GM18520 (cell line): ENCODE results near the gene PAPSS2.
A peak's percentile ranks its signal among the peaks of the same experiment; 100 is the strongest.
"Not testable (repeated sequence)": the region's sequence is repeated elsewhere in the genome, so short reads cannot be mapped to it uniquely, and the experiment has no call there.

Source experiments
- ATAC-seq: cut with Tn5 transposase; IDR thresholded peaks from one replicate; pipeline ENCODE4 v1.9.1; 2021; ENCODE audit not compliant: unreplicated experiment

PAPSS2 gene

DNA sequence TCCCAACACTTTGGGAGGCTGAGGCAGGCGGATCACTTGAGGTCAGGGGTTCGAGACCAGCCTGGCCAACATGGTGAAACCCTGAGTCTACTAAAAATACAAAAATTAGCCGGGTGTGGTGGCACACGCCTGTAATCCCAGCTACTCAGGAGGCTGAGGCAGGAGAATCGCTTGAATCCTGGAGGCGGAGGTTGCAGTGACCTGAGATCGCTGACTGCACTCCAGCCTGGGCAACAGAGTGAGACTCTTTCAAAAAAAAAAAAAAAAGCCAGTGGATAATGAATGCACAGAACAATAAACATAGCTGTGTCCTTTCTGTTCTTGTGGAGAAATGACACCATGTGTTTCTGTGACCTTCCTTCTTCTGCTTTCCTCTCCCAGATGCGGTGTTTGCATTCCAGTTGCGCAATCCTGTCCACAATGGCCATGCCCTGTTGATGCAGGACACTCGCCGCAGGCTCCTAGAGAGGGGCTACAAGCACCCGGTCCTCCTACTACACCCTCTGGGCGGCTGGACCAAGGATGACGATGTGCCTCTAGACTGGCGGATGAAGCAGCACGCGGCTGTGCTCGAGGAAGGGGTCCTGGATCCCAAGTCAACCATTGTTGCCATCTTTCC lies 83.4 kb downstream of the PAPSS2 start:
- ATAC-seq, result not testable (repeated sequence)

DNA sequence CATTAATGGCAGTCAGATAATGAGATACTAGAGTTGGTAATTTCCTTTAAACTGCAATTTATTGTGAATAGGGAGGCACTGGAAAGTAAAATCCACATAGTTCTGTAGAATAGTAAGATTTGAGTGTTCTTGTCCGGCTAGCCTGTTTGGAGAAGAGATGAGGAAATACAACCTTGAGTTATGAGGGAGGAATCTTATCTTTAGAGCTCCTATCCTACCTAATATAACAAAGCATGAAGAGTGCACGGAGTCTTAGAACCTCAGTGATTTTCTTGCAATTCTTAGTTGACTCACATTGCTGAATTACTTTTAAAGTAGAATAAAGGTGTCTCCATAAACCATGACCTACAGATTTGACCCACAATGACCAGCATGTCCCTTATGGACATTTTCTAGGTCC lies 84.9 kb downstream of the PAPSS2 start:
- ATAC-seq, result no peak

- no peak for ATAC-seq
Observed at GRCh38 chr10:87746911-87747310, 87.2 kb downstream of the PAPSS2 start.

GRCh38 chr10:87748244-87748643 lies 88.6 kb downstream of the PAPSS2 start:
- not testable (repeated sequence) for ATAC-seq

DNA sequence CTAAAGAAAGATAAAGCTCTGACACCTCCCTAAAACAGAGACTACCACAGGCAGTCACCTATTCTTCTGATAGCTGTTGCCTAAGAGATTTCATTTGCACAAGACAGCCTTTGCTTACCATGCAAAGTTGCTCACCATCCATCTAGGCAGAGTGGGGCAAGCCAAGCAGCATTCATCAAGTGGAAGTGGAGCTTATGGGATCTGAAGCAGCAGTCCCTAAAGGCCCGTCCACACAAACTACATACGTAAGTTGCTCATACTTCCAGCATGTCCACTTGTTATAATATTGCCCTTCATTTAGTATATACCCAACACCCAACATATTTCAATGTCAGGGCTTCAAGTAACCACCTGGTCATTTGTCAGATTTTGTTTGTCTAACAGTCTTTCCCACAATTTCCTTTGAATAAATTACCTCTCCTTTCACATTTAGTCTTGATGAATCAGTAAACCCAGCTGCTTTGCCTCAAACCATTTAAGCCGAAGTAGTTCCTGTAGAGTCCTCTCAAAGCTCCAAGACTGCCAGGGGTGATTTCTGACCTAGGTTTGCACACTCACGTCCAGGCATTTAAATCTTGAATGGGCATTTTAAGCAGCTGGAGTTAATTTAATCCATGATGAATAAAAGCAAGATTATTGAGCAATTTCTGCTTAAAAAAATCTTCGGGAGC lies 90.5 kb downstream of the PAPSS2 start:
- no peak for ATAC-seq

DNA sequence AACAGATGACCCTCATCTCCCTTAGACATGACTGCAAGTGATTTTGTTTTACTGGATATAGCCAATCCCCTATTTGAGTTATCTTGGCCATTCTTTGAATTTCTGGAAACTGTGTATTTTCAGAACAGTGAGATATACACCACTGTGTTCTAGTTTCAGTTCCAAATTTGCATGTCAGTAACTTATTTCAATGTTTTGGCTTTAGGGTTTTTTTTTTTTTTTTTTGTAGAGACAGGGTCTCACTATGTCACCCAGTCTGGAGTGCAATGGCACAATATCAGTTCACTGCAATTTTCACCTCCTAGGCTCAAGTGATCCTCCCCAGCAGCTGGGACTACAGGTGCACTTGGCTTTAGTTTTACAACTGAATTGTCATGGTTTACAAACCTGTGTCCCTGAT lies 91.1 kb downstream of the PAPSS2 start:
- peak; percentile 54 for ATAC-seq

GRCh38 chr10:87751274-87751673 lies 91.6 kb downstream of the PAPSS2 start:
- no peak for ATAC-seq

DNA sequence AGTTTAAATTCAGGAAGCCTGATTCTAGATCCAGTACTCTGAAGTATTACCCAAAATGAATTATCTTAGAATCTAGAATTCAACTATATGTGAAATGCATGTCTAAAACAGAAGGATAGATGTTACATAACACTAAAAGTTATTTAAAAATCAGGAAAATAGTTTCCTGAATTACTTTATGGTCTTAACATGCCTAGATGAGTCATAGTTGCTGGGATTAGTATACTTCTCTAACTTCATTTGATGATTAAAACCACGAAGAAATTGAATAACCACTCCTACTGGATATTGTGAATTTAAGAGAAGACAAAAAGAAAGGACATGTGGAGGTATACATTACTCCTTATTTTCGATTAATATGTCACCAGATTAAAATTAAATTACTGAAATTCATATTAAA lies 92.9 kb downstream of the PAPSS2 start:
- ATAC-seq, result no peak

GRCh38 chr10:87753995-87754866 lies 94.6 kb downstream of the PAPSS2 start:
- ATAC-seq, result no peak

GRCh38 chr10:87757685-87758084 lies 98.0 kb downstream of the PAPSS2 start:
- ATAC-seq, result no peak

DNA sequence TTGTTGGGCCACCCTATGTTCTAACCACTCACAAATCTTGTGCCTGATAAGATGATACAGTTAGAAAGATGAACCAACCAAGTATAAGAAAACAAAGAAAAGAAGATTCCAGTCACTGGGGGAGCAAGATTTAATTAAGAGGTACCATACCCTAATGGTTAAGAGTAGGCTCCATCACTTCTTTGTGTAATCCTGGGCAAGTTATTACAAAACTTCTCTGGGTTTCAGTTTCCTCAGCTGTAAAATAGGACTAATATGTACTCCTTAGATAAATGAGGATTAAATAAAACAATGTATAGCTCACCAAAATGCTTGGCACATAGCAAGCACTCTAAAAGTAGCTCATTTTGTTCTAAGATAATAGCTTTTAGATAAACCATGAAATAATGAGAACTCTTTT lies 99.9 kb downstream of the PAPSS2 start:
- ATAC-seq, result no peak

- no peak for ATAC-seq
Observed at GRCh38 chr10:87760195-87760905, 100.7 kb downstream of the PAPSS2 start.

DNA sequence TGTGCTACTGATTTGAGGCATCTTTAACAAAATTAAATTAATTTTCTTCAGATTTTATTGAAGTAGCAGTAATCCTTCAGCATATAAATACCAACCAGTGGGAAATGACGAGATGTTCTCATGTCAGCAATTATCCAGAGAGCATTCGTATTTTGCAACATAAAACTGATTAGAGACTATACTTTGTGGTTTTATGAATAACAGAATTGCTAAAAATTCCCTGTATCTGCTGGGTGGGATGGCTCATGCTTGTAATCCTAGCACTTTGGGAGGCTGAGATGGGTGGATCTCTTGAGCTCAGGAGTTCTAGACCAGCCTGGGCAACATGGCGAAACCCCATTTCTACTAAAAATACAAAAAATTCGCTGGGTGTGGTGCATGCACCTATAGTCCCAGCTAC lies 101.5 kb downstream of the PAPSS2 start:
- ATAC-seq, result no peak

- ATAC-seq, result peak; percentile 87
Observed at GRCh38 chr10:87761892-87762291, 102.2 kb downstream of the PAPSS2 start.

GRCh38 chr10:87763086-87763861 lies 103.6 kb downstream of the PAPSS2 start:
- no peak for ATAC-seq

- ATAC-seq, result no peak
Observed at GRCh38 chr10:87764072-87764934, 104.6 kb downstream of the PAPSS2 start.

DNA sequence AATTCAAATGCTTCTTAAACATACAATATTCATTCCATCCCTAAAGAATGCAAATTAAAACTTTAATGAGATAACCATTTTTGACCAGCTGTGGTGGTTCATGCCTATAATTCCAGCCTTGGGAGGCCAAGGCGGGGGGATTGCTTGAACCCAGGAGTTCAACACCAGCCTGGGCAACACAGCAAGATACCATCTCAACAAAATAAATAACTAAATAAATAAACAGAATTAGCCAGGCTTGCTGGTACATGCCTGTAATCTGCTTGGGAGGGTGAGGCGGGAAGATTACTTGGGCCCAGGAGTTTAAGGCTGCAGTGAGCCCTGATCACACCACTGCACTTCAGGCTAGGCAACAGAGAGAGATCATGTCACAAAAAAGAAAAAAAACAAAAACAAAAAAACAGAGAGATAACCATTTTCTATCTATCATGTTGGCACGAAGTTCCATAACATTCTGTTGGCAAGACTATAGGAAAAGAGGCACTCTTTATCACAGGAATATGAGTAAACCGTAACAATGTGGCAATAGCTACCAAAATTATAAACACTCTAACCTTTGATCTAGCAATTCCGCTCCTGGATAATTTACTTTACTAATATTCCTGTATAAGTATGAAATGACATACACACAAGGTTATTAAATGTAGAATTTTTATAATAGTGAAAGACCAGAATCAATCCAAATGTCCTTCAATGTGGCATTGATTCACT lies 106.1 kb downstream of the PAPSS2 start:
- ATAC-seq, result no peak

GRCh38 chr10:87767253-87767652 lies 107.6 kb downstream of the PAPSS2 start:
- no peak for ATAC-seq
